ENCODE data around the gene FBXL16. TPM values are rescaled to one million over a fixed set of nuclear protein-coding genes. Genes with fewer than 3 reads are reported as not detected.

The FBXL16 gene
- polyA plus RNA-seq, 1 donor from 2014 or later: 3.4 TPM

DNA sequence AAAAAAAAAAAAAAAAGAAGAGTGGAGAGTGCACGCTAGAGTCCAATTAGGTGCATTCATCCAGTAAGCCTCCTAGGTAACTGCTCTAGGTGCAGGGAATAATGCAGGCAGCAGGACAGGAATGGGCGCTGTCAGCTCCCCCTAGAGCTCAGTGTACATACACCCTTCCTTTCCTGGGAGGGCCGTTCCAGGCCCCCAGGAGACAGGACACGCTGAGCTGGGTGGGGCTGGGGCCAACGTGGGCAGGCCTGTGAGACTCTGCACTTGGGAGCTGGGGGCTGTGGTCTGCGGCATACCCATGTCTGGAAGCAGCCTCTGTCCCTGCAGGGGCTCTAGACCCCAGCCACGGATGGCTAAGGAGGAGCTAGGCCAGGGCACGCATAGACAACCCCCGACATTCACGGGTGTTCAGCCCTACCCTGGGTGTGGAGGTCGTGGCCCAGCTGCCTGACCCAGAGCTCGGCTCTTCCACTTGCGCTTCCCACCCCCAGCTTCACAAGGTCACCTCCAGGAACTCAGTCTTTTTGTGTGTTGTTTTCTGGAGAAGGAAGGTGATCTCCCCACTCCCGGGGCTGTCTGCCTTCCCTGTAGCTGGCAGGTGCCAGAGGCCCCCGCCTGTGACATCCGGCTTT lies 14.3 kb upstream of the FBXL16 start:
- Histone ChIP-seq H3K79me2 (replicated peaks; ENCODE audit: insufficient read depth, low read length) (peaks cover 10% of the 10 kb centered on the region), H3K4me2 (ENCODE audit: low read length) (peak overlapping the region; percentile 96), H4K20me1 (ENCODE audit: insufficient read depth) (no peaks in the 10 kb centered on the region), H3K36me3 (ENCODE audit: insufficient read depth, low read length) (no peaks in the 10 kb centered on the region), H3K9me3 (ENCODE audit: low read length) (no peaks in the 10 kb centered on the region), H3K27ac (ENCODE audit: low read length) (peak overlapping the region; percentile 89), H3F3A (ENCODE audit: insufficient read depth, low read length, poor library complexity, severe bottlenecking) (no peaks in the 10 kb centered on the region), H3K9ac (ENCODE audit: low read length) (peak overlapping the region; percentile 90), H3K27me3 (ENCODE audit: insufficient read depth, low read depth, low read length) (no peaks in the 10 kb centered on the region), H2AFZ (ENCODE audit: low read depth, low read length) (peak overlapping the region; percentile 2), H3K4me3 (ENCODE audit: low read length) (peak overlapping the region; percentile 95), H3K9me2 (ENCODE audit: insufficient read depth, low read length) (no peaks in the 10 kb centered on the region)
- TF ChIP-seq, protein P1, sequence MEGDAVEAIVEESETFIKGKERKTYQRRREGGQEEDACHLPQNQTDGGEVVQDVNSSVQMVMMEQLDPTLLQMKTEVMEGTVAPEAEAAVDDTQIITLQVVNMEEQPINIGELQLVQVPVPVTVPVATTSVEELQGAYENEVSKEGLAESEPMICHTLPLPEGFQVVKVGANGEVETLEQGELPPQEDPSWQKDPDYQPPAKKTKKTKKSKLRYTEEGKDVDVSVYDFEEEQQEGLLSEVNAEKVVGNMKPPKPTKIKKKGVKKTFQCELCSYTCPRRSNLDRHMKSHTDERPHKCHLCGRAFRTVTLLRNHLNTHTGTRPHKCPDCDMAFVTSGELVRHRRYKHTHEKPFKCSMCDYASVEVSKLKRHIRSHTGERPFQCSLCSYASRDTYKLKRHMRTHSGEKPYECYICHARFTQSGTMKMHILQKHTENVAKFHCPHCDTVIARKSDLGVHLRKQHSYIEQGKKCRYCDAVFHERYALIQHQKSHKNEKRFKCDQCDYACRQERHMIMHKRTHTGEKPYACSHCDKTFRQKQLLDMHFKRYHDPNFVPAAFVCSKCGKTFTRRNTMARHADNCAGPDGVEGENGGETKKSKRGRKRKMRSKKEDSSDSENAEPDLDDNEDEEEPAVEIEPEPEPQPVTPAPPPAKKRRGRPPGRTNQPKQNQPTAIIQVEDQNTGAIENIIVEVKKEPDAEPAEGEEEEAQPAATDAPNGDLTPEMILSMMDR (IDR thresholded peaks at IDR 0.05; ENCODE audit: poor library complexity, severe bottlenecking): peak; percentile 54
- no peak for TF ChIP-seq MXI1 (conservative IDR thresholded peaks at IDR 0.05; ENCODE audit: poor library complexity, severe bottlenecking)

DNA sequence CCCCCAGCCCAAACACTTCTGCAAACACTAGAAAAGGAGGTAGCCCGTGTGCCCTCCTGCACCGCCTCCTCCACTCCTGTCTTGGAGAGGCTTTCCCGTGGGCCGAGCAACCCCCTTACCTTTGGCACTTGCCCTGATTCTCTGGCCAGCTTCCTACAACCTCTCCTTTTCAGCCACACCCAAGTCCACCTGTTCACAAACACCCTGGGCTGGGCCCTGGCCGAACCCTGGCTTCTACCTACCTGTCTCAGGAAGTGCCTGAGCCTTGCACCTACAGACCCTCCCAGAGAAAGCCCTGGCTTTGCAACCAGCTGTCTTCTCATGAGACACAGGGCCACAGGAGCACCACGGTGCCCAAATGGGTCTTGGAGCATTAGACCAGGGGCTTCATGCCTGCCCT lies 13.3 kb upstream of the FBXL16 start:
- H3K27me3 ChIP-seq (ENCODE audit: insufficient read depth, low read depth, low read length): no peaks in the 10 kb centered on the region
- no peaks in the 10 kb centered on the region for H3K36me3 ChIP-seq (ENCODE audit: insufficient read depth, low read length)
- no peaks in the 10 kb centered on the region for H3K9me3 ChIP-seq (ENCODE audit: low read length)
- peak overlapping the region; percentile 89 for H3K27ac ChIP-seq (ENCODE audit: low read length)
- no peaks in the 10 kb centered on the region for H3K9me2 ChIP-seq (ENCODE audit: insufficient read depth, low read length)
- H3F3A ChIP-seq (ENCODE audit: insufficient read depth, low read length, poor library complexity, severe bottlenecking): no peaks in the 10 kb centered on the region
- H2AFZ ChIP-seq (ENCODE audit: low read depth, low read length): no peak overlapping the region
- H4K20me1 ChIP-seq (ENCODE audit: insufficient read depth): no peaks in the 10 kb centered on the region
- H3K9ac ChIP-seq (ENCODE audit: low read length): peak overlapping the region; percentile 90
- H3K4me3 ChIP-seq (ENCODE audit: low read length): peak overlapping the region; percentile 95
- H3K79me2 ChIP-seq (replicated peaks; ENCODE audit: insufficient read depth, low read length): peaks cover 10% of the 10 kb centered on the region
- TF ChIP-seq RAD21 (conservative IDR thresholded peaks at IDR 0.05) (no peak), MXI1 (conservative IDR thresholded peaks at IDR 0.05; ENCODE audit: poor library complexity, severe bottlenecking) (no peak), POLR2AphosphoS5 (IDR thresholded peaks at IDR 0.05) (no peak), TAF1 (IDR thresholded peaks at IDR 0.05; ENCODE audit: low read depth) (no peak), EZH2 (IDR thresholded peaks at IDR 0.05; ENCODE audit: borderline replicate concordance, insufficient read depth, low read length, poor library complexity, severe bottlenecking) (no peak), SMC3 (conservative IDR thresholded peaks at IDR 0.05; ENCODE audit: poor library complexity) (no peak), EP300 (conservative IDR thresholded peaks at IDR 0.05; ENCODE audit: poor library complexity, severe bottlenecking) (no peak)
- TF ChIP-seq, protein P1 (IDR thresholded peaks at IDR 0.05; ENCODE audit: poor library complexity, severe bottlenecking): no peak
- TF ChIP-seq, protein P2, sequence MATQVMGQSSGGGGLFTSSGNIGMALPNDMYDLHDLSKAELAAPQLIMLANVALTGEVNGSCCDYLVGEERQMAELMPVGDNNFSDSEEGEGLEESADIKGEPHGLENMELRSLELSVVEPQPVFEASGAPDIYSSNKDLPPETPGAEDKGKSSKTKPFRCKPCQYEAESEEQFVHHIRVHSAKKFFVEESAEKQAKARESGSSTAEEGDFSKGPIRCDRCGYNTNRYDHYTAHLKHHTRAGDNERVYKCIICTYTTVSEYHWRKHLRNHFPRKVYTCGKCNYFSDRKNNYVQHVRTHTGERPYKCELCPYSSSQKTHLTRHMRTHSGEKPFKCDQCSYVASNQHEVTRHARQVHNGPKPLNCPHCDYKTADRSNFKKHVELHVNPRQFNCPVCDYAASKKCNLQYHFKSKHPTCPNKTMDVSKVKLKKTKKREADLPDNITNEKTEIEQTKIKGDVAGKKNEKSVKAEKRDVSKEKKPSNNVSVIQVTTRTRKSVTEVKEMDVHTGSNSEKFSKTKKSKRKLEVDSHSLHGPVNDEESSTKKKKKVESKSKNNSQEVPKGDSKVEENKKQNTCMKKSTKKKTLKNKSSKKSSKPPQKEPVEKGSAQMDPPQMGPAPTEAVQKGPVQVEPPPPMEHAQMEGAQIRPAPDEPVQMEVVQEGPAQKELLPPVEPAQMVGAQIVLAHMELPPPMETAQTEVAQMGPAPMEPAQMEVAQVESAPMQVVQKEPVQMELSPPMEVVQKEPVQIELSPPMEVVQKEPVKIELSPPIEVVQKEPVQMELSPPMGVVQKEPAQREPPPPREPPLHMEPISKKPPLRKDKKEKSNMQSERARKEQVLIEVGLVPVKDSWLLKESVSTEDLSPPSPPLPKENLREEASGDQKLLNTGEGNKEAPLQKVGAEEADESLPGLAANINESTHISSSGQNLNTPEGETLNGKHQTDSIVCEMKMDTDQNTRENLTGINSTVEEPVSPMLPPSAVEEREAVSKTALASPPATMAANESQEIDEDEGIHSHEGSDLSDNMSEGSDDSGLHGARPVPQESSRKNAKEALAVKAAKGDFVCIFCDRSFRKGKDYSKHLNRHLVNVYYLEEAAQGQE (IDR thresholded peaks at IDR 0.05; ENCODE audit: borderline replicate concordance): no peak
- no peak overlapping the region for H3K4me2 ChIP-seq (ENCODE audit: low read length)
